ENCODE results near the gene SNAPC4.

- TF ChIP-seq CTCF (IDR thresholded peaks at IDR 0.05) (no peak), POLR2A (IDR thresholded peaks at IDR 0.05) (no peak)
Measured at GRCh38 chr9:136383436-136383835, 16.5 kb downstream of the SNAPC4 start.

Data from heart left ventricle (tissue), 13 donors.